ENCODE measurements around the gene UNC93A.

GRCh38 chr6:167342879-167343610, 51.9 kb downstream of the UNC93A start:
- TF ChIP-seq CTCF (IDR thresholded peaks at IDR 0.05; ENCODE audit: poor library complexity) (no peak), EZH2phosphoT487 (IDR thresholded peaks at IDR 0.05; ENCODE audit: low read depth, severe bottlenecking, unreplicated experiment) (no peak)

Data from hepatocyte (in vitro differentiated cells).